Spinal cord (tissue), 10 donors: ENCODE measurements around the gene SLU7. TPM values are rescaled to one million over a fixed set of nuclear protein-coding genes. Genes with fewer than 3 reads are reported as not detected.

Experiments used
- DNase-seq, 6 donors: peaks; one replicate each; pipeline versions ENCODE4 v3.0.0 to v3.0.0-alpha.2; 2013 to 2015; ENCODE audit warnings: low spot score in 6 of 6, low read depth in 4 of 6
- H3K27ac ChIP-seq: one replicate; pipeline ENCODE4 v1.5.1; 2013; ENCODE audit warnings: low read depth, low read length, control low read depth
- H3K27me3 ChIP-seq: one replicate; pipeline ENCODE4 v1.6.1; 2013; ENCODE audit warnings: low read length; ENCODE audit not compliant: control insufficient read depth, insufficient read depth
- H3K36me3 ChIP-seq: one replicate; pipeline ENCODE4 v1.6.1; 2013; ENCODE audit warnings: low read length; ENCODE audit not compliant: control insufficient read depth, insufficient read depth
- H3K4me1 ChIP-seq: one replicate; pipeline ENCODE4 v1.6.1; 2013; ENCODE audit warnings: low read length; ENCODE audit not compliant: control insufficient read depth, insufficient read depth
- H3K4me3 ChIP-seq: one replicate; pipeline ENCODE4 v1.5.1; 2013; ENCODE audit warnings: low read depth, low read length, control low read depth
- H3K9me3 ChIP-seq: one replicate; pipeline ENCODE4 v1.6.1; 2013; ENCODE audit warnings: low read length; ENCODE audit not compliant: control insufficient read depth, insufficient read depth
- WGBS: methylation state at CpG from one replicate; pipeline ENCODE4 v1.1.5; 2013; ENCODE audit warnings: missing lambda C conversion rate; ENCODE audit not compliant: insufficient coverage; 5-methylcytosine and 5-hydroxymethylcytosine counted together
- polyA plus RNA-seq, 2 donors: library from polyadenylated mRNA; unstranded; fragments of 120-200 nt; gene quantifications; one replicate each; pipeline ENCODE4 v1.2.1, GENCODE V29; 2013; ENCODE audit not compliant: insufficient read length in 2 of 2
- total RNA-seq, 2 donors: library from RNA; depleted of rRNA in 1 of 2; stranded (reverse); fragments of 120-200 nt in 1 of 2; fragments of >200 nt in 1 of 2; gene quantifications; one replicate each; pipeline versions ENCODE4 v1.2.3 to v1.2.4, GENCODE V29; 2013 to 2014
- donor health status: healthy.

Gene SLU7
- total and polyA plus RNA-seq, 4 donors, result 37.0 to 45.8 (median 42.2) TPM

GRCh38 chr5:160423099-160423498 lies 4.2 kb upstream of the SLU7 start:
- no peak for DNase-seq
- H3K4me3 ChIP-seq, result peak overlapping the region; percentile 7
- H3K4me1 ChIP-seq, result peaks cover 5% of the 10 kb centered on the region
- no peaks in the 10 kb centered on the region for H3K27me3 ChIP-seq
- no peaks in the 10 kb centered on the region for H3K36me3 ChIP-seq
- 43% methylated on average over 1 of the region's 2 CpGs for WGBS
- H3K9me3 ChIP-seq, result no peaks in the 10 kb centered on the region
- no peak overlapping the region for H3K27ac ChIP-seq

GRCh38 chr5:160421625-160422258 lies 2.9 kb upstream of the SLU7 start, which contains the start of gene PTTG1:
PTTG1 (plus strand) TSS chr5:160421855; CDS start chr5:160422313, 458 bp downstream.
- Histone ChIP-seq H3K27ac (peak within 1 kb of the TSS; percentile 70), H3K36me3 (no peaks in the 10 kb centered on the region), H3K9me3 (no peaks in the 10 kb centered on the region), H3K4me1 (peaks cover 13% of the 10 kb centered on the region), H3K4me3 (peak within 1 kb of the TSS; percentile 79), H3K27me3 (no peaks in the 10 kb centered on the region)
- DNase-seq, result peak in 5 of 6 donors; percentile 90 to 99 (median 94)
- WGBS, result under 1% methylated on average over 34 of the region's 39 CpGs

- Histone ChIP-seq H3K4me3 (no peak overlapping the region), H3K36me3 (no peaks in the 10 kb centered on the region), H3K27me3 (no peaks in the 10 kb centered on the region), H3K27ac (no peak overlapping the region), H3K9me3 (no peaks in the 10 kb centered on the region), H3K4me1 (peaks cover 13% of the 10 kb centered on the region)
- DNase-seq, result no peak
These were observed 1.4 kb upstream of the SLU7 start for GRCh38 chr5:160420331-160420610.

- DNase-seq, result no peak
- Histone ChIP-seq H3K4me3 (peak overlapping the region; percentile 72), H3K27ac (peak overlapping the region; percentile 93), H3K27me3 (no peaks in the 10 kb centered on the region), H3K36me3 (no peaks in the 10 kb centered on the region), H3K9me3 (no peaks in the 10 kb centered on the region), H3K4me1 (peaks cover 13% of the 10 kb centered on the region)
- WGBS, result 88% methylated on average over 4 of the region's 11 CpGs
These were observed 813 bp upstream of the SLU7 start for GRCh38 chr5:160419458-160420330.

- H3K36me3 ChIP-seq, result peaks cover 22% of the 10 kb centered on the region
- H3K27ac ChIP-seq, result peak within 1 kb of the TSS; percentile 93
- no peaks in the 10 kb centered on the region for H3K27me3 ChIP-seq
- peak within 1 kb of the TSS; percentile 83 for H3K4me3 ChIP-seq
- under 1% methylated on average over 35 of the region's 41 CpGs for WGBS
- DNase-seq, result peak; percentile 83 to 99 (median 90)
- no peaks in the 10 kb centered on the region for H3K9me3 ChIP-seq
- H3K4me1 ChIP-seq, result peaks cover 7% of the 10 kb centered on the region
These were observed 19.2 kb downstream of the SLU7 start, which contains the start of gene FAM200C for GRCh38 chr5:160399402-160400353. FAM200C (minus strand) TSS chr5:160400054; CDS start chr5:160395490, 4,564 bp downstream.

- WGBS, result no CpG with 5 or more reads among the region's 4 CpGs
- H3K4me3 ChIP-seq, result peak overlapping the region; percentile 83
These were observed 20.1 kb downstream of the SLU7 start for GRCh38 chr5:160398806-160399205.

GRCh38 chr5:160397492-160397891 lies 21.4 kb downstream of the SLU7 start:
- Histone ChIP-seq H3K36me3 (peaks cover 8% of the 10 kb centered on the region), H3K27me3 (no peaks in the 10 kb centered on the region), H3K27ac (no peak overlapping the region), H3K4me1 (peaks cover 7% of the 10 kb centered on the region), H3K4me3 (no peak overlapping the region), H3K9me3 (no peaks in the 10 kb centered on the region)
- WGBS, result no CpG with 5 or more reads among the region's 1 CpG
- no peak for DNase-seq

More at GRCh38 chr5:160398806-160399205, 20.1 kb downstream of the SLU7 start:
- H3K27me3 ChIP-seq, result no peaks in the 10 kb centered on the region
- no peak for DNase-seq
- H3K9me3 ChIP-seq, result no peaks in the 10 kb centered on the region
- H3K4me1 ChIP-seq, result peaks cover 7% of the 10 kb centered on the region
- H3K36me3 ChIP-seq, result peaks cover 15% of the 10 kb centered on the region
- H3K27ac ChIP-seq, result no peak overlapping the region

- no peak for DNase-seq
- no peak overlapping the region for H3K4me3 ChIP-seq
- H3K27ac ChIP-seq, result no peak overlapping the region
- no peaks in the 10 kb centered on the region for H3K9me3 ChIP-seq
- no peaks in the 10 kb centered on the region for H3K27me3 ChIP-seq
- 87% methylated on average over 5 of the region's 7 CpGs for WGBS
- H3K36me3 ChIP-seq, result peaks cover 5% of the 10 kb centered on the region
- H3K4me1 ChIP-seq, result peaks cover 7% of the 10 kb centered on the region
These were observed 23.8 kb downstream of the SLU7 start for GRCh38 chr5:160395111-160395510.
